Measurements from ENCODE around the gene UGT2B7.

DNA sequence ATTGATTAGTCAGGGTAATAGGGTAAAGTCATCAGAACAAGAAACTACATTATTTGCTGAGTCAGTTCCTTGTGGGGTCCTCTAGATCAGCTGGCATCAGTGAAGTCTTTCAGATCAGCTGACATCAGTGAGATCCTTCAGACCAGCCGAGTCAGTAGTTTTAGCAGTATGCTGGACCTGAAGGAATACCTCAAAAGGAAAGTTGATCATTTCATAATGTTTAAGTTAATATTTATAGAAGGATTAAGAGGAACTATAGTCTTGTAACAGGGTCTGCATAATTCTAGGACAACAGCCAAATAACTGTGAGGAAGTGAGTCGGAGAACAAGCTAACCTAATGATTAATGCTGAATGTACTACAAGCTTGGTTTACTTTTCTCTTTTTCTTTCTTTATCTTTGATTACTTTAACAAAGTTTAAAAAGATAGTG, 958 bp upstream of the UGT2B7 start:
- TF ChIP-seq EP300 (IDR thresholded peaks at IDR 0.05) (no peak), POLR2A (IDR thresholded peaks at IDR 0.05) (no peak)
